DLD1 (cell line): Measurements from ENCODE around the gene ALG6.
"Not testable (repeated sequence)": the region's sequence is repeated elsewhere in the genome, so short reads cannot be mapped to it uniquely, and the experiment has no call there.

Experiments used
- in situ Hi-C: cut with HindIII; loops from 2 replicates; pipeline ENCODE4 v1.10.0; 2017; ENCODE audit warnings: low sequenced_read_pairs

Gene ALG6

GRCh38 chr1:63411066-63411465 is 43.6 kb downstream of the ALG6 start:
- in situ Hi-C loops: no loop called here

DNA sequence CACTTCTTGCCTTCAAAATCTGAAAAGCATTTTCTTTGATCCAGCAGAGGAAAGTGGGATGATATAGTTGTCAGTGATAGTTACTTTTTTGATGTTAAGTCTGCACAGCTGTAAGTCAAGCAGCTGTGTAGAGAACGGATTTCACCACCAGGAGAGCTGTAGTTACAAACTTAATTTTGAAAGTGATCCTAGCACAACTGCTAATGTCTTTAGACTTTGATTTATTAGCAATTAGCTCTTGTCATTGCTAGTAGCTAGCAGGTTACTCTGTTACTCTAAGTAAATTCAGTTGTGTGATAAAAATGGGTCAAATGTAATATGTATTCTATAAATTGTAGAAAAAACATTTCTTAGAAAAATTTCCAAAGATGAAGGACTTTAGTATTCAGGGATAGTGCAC is 46.0 kb downstream of the ALG6 start:
- in situ Hi-C loops: no loop called here

- in situ Hi-C loops: no loop called here
Observed at GRCh38 chr1:63414691-63415365, 47.4 kb downstream of the ALG6 start.

DNA sequence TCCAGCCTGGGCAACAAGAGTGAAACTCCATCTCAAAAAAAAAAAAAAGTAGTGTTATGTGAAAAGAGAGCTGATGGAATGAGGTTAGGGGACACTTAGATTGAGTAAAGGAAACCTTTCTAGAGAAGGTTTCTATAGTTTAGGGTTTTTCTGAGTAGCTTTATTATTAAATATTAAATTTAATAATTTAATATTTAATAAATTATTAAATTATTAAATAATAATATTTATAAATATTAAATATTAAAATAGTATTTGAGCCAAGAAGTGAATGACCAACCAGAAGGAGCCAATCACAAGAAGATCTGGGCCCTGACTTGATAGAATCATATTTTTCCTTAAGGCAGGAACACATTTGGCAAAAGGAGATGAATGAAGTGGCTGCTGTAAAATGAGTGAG is 50.7 kb downstream of the ALG6 start:
- in situ Hi-C loops: no loop called here

DNA sequence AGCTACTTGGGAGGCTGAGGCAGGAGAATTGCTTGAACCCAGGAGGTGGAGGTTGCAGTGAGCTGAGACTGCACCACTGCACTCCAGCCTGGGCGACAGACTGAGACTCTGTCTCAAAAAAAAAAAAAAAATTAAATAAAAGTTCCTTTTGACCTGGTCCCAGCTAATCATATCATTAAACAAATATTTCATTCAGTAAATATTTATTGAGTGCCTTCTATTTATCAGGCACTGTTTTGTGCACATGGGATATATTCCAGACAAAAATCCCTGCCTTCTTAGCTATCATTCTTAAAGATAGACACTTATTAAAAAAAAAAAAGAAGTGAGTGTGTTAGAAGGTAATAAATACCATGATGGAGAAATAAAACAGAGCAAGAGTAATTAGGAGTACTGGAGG is 53.3 kb downstream of the ALG6 start:
- in situ Hi-C loops: not testable (repeated sequence)

DNA sequence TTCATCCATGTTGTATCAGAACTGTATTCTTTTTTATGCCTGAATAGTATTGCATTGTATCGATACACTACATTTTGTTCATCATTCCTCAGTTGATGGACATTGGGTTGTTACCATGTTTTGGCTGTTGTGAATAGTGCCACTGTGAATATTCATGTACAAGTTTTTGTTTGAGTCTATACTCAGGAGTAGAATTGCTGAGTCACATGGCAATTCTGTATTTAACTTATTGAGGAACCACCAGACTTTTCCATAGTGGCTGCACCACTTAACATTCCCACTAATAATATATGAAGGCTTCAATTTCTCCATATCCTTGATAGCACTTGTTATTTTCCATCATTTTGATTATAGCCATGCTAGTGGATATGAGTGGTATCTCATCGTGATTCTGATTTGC is 56.2 kb downstream of the ALG6 start:
- in situ Hi-C loops: no loop called here

DNA sequence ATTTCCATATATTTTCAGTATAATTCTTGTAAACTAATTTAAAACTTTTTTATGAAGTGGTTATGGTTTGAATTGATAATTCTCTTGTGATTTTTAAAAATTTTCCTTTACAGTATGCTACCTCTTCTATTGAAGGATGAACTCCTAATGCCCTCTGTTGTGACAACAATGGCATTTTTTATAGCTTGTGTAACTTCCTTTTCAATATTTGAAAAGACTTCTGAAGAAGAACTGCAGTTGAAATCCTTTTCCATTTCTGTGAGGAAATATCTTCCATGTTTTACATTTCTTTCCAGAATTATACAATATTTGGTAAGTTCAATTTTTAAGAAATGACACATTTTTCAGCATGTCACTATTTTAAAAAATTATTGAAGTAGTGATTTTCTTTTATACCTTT is 61.4 kb downstream of the ALG6 start:
- in situ Hi-C loops: no loop called here

DNA sequence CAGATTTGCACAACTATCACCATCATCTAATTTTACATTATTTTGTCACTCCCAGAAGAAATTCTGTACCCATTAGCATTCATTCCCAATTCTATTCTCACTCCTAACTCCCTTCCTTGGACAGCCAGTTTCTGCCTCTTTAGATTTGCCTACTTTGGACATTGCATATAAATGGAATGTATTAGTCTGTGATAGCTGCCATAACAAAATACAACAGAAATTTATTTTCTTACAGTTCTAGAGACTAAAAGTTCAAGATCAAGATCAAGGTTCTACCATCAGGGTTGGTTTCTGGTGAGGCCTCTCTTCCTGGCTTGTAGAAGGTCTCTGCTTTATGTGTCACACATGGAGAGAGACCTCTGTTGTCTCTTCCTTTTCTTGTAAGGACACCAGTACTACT is 61.9 kb downstream of the ALG6 start:
- in situ Hi-C loops: no loop called here

DNA sequence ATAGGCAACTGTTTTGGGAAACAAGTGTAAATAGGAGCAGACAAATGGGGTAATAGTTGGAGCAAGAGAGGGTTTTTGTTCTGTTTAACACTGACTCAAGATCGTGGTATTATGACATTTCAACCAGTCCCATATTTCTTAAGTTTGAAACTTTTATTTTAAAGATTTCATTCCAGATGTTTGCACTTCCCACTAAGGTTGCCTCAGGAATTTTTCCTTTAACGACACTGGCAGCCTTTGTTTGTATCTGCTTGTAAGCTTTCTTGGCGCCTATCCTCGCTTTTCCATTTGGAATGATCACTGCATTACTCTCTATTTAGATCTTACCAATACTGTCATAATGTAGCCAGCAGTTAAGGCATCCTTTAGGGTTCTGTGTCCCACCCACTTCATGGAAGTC is 67.7 kb downstream of the ALG6 start:
- in situ Hi-C loops: no loop called here

DNA sequence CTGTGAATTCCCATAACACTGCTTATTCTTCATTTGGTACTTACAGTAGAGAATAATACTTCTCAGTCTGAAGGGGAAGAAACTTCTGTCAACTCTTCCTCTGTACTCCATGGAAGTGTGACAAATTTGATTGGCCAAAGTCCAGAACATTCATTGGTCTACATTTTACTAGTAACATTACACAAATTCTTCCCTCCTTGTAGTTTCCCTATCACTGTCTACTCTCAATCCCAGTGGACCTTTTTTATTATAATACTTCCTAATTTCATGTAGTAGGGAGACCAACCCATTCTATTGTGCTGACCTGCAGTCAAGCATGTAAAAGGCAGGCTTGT is 74.7 kb downstream of the ALG6 start:
- in situ Hi-C loops: no loop called here

- in situ Hi-C loops: no loop called here
Observed at GRCh38 chr1:63448731-63449246, 81.4 kb downstream of the ALG6 start.

GRCh38 chr1:63450416-63450815 is 83.0 kb downstream of the ALG6 start:
- in situ Hi-C loops: no loop called here

- in situ Hi-C loops: no loop called here
Observed at GRCh38 chr1:63453232-63453631, 85.8 kb downstream of the ALG6 start.

DNA sequence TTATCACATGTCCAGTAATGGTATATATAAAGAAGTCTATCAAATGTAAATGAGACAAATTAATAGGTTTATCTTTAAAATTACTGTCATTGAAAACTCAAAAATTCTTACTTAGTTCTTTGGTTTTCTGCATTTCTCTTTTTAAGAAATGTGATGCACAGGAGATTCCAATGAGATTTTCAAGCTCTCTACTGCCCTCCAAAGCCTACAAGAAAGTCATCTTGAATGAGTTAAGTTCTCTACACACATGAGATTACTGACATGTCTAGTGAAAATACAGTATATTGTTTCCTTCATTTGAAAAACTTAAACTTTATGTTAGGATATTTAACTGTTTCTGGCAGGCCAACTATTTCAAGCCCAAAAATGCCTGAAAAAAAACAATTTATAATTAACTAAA is 86.8 kb downstream of the ALG6 start:
- in situ Hi-C loops: no loop called here

DNA sequence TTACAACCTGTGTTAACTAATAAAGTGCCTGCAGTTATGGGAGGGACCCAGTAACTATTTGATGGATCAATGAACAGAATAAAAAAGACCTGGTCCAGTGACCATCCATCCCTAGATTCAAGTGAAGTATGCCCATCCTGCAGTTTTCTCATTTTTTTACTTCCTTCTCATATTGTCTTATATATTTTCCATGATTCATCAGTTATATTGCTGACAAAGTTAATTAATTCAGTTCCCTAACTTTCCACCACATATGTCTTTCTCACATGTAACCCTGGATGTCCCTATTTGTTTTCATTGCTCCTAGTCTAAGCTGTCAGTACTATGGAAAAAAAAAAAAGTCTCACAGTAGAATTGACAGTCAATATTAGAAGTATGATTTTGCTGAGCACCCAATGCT is 91.3 kb downstream of the ALG6 start:
- in situ Hi-C loops: no loop called here

DNA sequence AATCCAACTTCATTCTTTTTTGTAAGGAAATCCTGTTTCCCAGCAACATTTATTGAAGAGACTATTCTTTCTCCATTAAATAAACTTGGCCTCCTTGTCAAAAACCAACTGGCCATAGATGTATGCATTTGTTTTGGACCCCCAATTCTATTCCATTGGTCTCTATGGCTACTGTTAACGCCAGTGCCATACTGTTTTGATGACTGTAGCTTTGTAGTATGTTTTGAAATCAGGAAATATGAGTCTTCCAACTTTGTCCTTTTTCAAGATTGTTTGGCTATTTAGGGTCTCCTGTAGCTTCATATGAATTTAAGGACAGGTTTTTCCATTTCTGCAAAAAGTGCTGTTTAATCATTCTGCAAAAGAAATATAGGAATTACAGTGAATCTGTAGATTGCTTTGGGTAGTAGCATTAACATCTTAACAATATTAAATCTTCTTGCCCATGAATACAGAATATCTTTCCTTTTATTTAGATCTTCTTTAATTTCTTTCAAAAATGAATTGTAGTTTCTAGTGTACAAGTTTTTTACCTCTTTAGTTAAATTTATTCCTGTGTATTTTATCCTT is 94.3 kb downstream of the ALG6 start:
- in situ Hi-C loops: no loop called here

- in situ Hi-C loops: no loop called here
Observed at GRCh38 chr1:63463248-63463647, 95.8 kb downstream of the ALG6 start.

- in situ Hi-C loops: no loop called here
Observed at GRCh38 chr1:63466181-63466580, 98.8 kb downstream of the ALG6 start.

DNA sequence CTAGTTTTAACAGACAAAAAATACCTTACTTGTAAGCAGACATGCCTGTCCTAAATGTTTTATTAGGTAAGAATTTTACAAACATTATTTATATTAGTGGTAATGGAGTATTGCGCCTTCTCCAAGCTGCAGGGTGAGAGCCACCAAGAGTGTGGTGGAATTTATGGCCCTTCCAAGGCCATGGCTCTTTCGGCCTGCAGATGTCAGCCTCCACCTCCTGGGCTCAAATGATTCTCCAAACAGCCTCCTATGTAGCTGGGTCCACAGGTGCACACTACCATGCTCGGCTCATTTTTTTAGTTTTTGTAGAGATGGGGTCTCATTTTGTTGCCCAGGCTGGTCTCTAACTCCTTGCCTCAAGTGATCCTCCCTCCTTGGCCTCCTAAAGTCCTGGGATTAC is 99.3 kb downstream of the ALG6 start:
- in situ Hi-C loops: no loop called here

DNA sequence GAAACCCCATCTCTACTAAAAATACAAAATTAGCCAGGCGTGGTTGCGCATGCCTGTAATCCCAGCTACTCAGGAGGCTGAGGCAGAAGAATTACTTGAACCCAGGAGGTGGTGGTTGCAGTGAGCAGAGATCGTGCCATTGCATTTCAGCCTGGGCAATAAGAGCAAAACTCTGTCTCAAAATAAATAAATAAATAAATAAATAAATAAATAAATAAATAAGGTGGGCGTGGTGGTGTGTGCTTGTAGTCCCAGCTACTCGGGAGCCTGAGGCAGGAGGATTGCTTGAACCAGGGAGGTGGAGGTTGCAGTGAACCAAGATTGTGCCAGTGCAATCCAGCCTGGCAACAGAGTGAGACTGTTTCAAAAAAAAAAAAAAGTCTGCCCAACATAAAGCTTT is 101.3 kb downstream of the ALG6 start:
- in situ Hi-C loops: not testable (repeated sequence)

DNA sequence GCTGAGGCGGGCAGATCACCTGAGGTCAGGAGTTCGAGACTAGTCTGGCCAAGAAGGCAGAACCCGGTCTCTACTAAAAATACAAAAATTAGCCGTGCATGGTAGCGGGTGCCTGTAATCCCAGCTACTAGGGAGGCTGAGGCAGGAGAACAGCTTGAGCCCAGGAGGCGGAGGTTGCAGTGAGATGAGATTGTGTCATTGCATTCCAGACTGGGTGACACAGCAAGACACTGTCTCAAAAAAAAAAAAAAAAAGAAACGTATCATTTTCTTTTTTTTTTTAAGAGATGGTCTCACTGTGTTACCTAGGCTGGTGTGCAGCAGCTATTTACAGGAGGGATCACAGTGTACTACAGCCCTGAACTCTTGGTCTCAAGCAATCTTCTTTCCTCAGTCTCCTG is 108.3 kb downstream of the ALG6 start:
- in situ Hi-C loops: no loop called here

DNA sequence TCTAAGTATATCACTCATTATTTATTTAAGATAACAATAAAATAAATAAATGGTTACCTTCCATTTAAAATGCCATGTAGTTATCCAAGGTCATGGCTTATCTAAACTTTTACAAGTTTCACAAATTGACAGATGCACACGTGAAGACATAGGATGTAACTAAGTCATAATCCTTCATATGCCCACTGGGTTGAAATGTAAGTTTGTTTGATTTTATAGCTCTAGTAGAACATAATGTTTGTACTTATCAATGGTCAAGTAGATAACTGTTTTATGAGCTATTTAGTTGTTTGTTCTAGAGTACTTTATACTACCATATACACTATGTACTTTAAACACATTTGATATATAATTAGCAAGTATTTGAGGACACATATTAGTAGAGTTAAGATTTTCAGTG is 112.6 kb downstream of the ALG6 start:
- in situ Hi-C loops: no loop called here

GRCh38 chr1:63486629-63487028 is 119.2 kb downstream of the ALG6 start:
- in situ Hi-C loops: no loop called here
